Gastroesophageal sphincter (tissue), 4 donors: ENCODE data around the gene VGLL2. TPM values are rescaled to one million over a fixed set of nuclear protein-coding genes. Genes with fewer than 3 reads are reported as not detected.

Source experiments
- ATAC-seq: fragments of 150-250 bp; one replicate; pipeline ENCODE4 v1.9.1; 2016; ENCODE audit warnings: mild to moderate bottlenecking, moderate library complexity
- H3K27ac ChIP-seq, 4 donors: fragments of 200-600 bp; sonication (generic) in 3 of 4; 1 replicate in 3 of 4; 2 replicates in 1 of 4; pipeline ENCODE4 v1.5.1; 2016 to 2019
- H3K27me3 ChIP-seq: fragments of 200-600 bp; sonication (generic); one replicate; pipeline ENCODE4 v1.5.1; 2019
- H3K36me3 ChIP-seq, 2 donors: fragments of 200-600 bp; sonication (generic); one replicate each; pipeline ENCODE4 v1.5.1; 2019; ENCODE audit warnings: control low read depth in 1 of 2
- H3K4me1 ChIP-seq, 3 donors: fragments of 200-600 bp; sonication (generic); 1 replicate in 2 of 3; 2 replicates in 1 of 3; pipeline ENCODE4 v1.5.1; 2016 to 2019; ENCODE audit warnings: control low read depth in 2 of 3
- H3K4me3 ChIP-seq, 2 donors: fragments of 200-600 bp; sonication (generic); one replicate each; pipeline ENCODE4 v1.5.1; 2019; ENCODE audit warnings: mild to moderate bottlenecking in 1 of 2, moderate library complexity in 1 of 2
- H3K9me3 ChIP-seq, 3 donors: fragments of 200-600 bp; sonication (generic); one replicate each; pipeline ENCODE4 v1.5.1; 2017 to 2019; ENCODE audit warnings: control low read depth in 2 of 3
- EP300 ChIP-seq: sonication (generic); formaldehyde crosslinking; IDR thresholded peaks from one replicate; pipeline ENCODE4 v1.6.1; 2017; ENCODE audit warnings: antibody characterized with exemption, mild to moderate bottlenecking
- POLR2A ChIP-seq, 2 donors: fragments of 450-650 bp; IDR thresholded peaks; one replicate each; pipeline ENCODE4 v1.6.1; 2017; ENCODE audit warnings: antibody characterized with exemption in 2 of 2, mild to moderate bottlenecking in 2 of 2, moderate library complexity in 1 of 2
- POLR2AphosphoS5 ChIP-seq: sonication (generic); formaldehyde crosslinking; IDR thresholded peaks from one replicate; pipeline ENCODE4 v1.6.1; 2017; ENCODE audit warnings: antibody characterized with exemption
- WGBS, 2 donors: methylation state at CpG; one replicate each; pipeline ENCODE4 v1.1.5; 2018; ENCODE audit warnings: low coverage in 1 of 2; 5-methylcytosine and 5-hydroxymethylcytosine counted together
- total RNA-seq, 4 donors: library from RNA; depleted of rRNA; stranded (reverse); fragments of >200 nt; gene quantifications; one replicate each; pipeline ENCODE4 v1.1.0, GENCODE V29; 2016
- TF ChIP-seq, protein P1 (sequence below), 4 experiments: fragments of 200-600 bp in 2 of 4; fragments of 450-650 bp in 2 of 4; sonication (generic) in 1 of 4; IDR thresholded peaks; one replicate each; pipeline ENCODE4 v1.5.1; 2017 to 2019; ENCODE audit warnings: antibody characterized with exemption in 4 of 4, mild to moderate bottlenecking in 2 of 4, moderate library complexity in 2 of 4

Gene VGLL2
- total RNA-seq, 4 donors from 2014 or later, result not detected

DNA sequence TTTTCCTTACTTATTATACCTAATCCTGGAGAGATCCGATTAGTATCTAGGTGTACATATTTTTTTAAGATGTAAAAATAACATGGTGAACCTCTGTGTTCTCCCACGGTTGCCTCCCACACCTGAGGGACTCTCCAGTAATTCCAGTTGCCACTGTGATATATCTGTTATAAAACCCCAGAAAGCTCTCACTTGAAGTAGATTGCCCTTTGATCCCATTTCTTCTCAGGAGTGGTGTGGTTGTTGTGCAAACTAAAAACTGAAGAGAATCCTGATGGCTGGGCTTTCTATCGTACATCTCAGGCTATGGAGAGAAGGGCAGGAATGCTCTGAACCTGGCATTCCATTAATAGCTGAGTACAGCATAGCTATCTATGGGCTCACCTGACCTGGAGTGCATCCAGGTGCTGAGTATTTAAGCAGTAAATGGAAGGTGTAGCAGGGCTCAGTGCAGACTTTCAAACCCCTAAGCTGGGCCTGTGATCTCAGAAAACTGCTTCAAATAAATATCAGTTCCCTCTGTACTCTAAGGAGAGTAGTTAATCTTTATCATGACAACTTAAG, 41.0 kb downstream of the VGLL2 start:
- TF ChIP-seq POLR2AphosphoS5 (no peak), POLR2A (IDR thresholded peaks at IDR 0.05) (no peak), EP300 (no peak)
- TF ChIP-seq, protein P1, sequence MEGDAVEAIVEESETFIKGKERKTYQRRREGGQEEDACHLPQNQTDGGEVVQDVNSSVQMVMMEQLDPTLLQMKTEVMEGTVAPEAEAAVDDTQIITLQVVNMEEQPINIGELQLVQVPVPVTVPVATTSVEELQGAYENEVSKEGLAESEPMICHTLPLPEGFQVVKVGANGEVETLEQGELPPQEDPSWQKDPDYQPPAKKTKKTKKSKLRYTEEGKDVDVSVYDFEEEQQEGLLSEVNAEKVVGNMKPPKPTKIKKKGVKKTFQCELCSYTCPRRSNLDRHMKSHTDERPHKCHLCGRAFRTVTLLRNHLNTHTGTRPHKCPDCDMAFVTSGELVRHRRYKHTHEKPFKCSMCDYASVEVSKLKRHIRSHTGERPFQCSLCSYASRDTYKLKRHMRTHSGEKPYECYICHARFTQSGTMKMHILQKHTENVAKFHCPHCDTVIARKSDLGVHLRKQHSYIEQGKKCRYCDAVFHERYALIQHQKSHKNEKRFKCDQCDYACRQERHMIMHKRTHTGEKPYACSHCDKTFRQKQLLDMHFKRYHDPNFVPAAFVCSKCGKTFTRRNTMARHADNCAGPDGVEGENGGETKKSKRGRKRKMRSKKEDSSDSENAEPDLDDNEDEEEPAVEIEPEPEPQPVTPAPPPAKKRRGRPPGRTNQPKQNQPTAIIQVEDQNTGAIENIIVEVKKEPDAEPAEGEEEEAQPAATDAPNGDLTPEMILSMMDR (IDR thresholded peaks at IDR 0.05), result no peak
- WGBS, 2 donors, result 55 to 72% methylated on average over 3 of the region's 3 CpGs
- no peak overlapping the region for H3K27ac ChIP-seq
- no peaks in the 10 kb centered on the region for H3K9me3 ChIP-seq
- no peaks in the 10 kb centered on the region for H3K27me3 ChIP-seq
- H3K4me3 ChIP-seq, result no peak overlapping the region
- no peaks in the 10 kb centered on the region for H3K4me1 ChIP-seq
- H3K36me3 ChIP-seq, result no peaks in the 10 kb centered on the region
- no peak for ATAC-seq

DNA sequence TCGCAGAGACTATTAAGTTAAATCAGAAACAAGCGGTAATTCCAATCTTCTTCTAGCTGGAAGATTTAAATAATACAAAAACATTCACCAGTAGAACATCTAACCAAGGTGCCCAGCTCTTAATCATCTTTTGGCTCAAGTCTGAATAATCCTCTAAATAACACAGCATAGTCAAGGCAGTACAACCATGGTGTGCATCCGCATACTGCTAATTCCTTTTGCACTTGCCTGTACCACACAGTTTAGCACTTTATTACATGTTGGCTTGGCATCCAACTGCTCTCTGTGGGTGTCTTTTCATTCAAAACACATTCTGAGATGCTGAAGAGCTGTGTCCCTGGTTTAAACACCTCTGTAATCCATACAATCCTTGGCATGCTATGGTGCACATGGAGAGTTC, 42.3 kb downstream of the VGLL2 start:
- Histone ChIP-seq H3K27ac (no peak overlapping the region), H3K4me1 (no peaks in the 10 kb centered on the region), H3K27me3 (no peaks in the 10 kb centered on the region), H3K4me3 (no peak overlapping the region), H3K36me3 (no peaks in the 10 kb centered on the region), H3K9me3 (no peaks in the 10 kb centered on the region)
- no peak for ATAC-seq
- WGBS, 2 donors, result 69 to 96% methylated on average over 3 of the region's 3 CpGs
- TF ChIP-seq EP300 (no peak), POLR2A (IDR thresholded peaks at IDR 0.05) (no peak), POLR2AphosphoS5 (no peak)
- TF ChIP-seq, protein P1 (IDR thresholded peaks at IDR 0.05), result no peak

DNA sequence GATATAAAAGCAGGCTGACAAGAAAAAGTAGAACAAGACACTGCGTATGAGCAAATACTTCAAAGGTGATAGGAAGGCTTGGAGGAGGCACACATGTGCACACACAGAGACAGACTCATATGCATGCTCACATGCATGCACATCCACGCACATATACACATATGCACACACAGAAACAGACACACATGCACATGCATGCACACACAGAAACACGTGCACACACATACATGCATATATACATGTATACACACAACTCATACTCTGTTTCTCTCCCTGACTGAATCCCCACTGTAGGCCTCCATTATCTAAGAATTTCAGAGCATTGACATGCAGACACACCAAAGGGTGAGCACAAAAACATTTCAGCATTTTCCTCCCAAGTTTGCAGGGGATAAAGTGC, 43.7 kb downstream of the VGLL2 start:
- Histone ChIP-seq H3K27ac (no peak overlapping the region), H3K9me3 (no peaks in the 10 kb centered on the region), H3K27me3 (no peaks in the 10 kb centered on the region), H3K36me3 (no peaks in the 10 kb centered on the region), H3K4me3 (no peak overlapping the region), H3K4me1 (no peaks in the 10 kb centered on the region)
- TF ChIP-seq POLR2A (IDR thresholded peaks at IDR 0.05) (no peak), EP300 (no peak), POLR2AphosphoS5 (no peak)
- TF ChIP-seq, protein P1 (IDR thresholded peaks at IDR 0.05), result no peak
- 56 to 63% methylated on average over 2 to 3 of the region's 3 CpGs for WGBS, 2 donors
- no peak for ATAC-seq

DNA sequence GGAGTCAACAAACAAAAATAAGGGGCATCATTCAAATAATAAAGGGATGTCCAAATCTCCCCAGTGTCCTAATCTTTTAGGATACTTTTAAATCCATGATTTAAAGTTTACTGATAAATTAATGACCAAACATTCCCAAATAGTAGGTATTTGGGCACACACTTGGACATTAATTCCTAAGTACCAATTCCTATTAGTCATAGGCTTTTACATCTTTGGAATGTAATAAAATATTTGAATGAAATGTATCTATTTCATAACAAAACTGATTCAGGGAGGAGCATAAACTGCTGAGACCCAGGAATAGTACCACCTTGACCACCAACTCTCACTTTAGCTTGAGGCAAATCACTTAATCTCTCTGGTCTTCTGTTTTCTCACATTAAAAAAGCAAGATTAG, 44.3 kb downstream of the VGLL2 start:
- no peaks in the 10 kb centered on the region for H3K27me3 ChIP-seq
- no peak for ATAC-seq
- no peaks in the 10 kb centered on the region for H3K9me3 ChIP-seq
- no peak overlapping the region for H3K4me3 ChIP-seq
- H3K27ac ChIP-seq, result no peak overlapping the region
- no peak for TF ChIP-seq EP300
- TF ChIP-seq POLR2A (IDR thresholded peaks at IDR 0.05), result no peak
- TF ChIP-seq POLR2AphosphoS5, result no peak
- TF ChIP-seq, protein P1 (IDR thresholded peaks at IDR 0.05), result no peak
- no peaks in the 10 kb centered on the region for H3K36me3 ChIP-seq
- no peaks in the 10 kb centered on the region for H3K4me1 ChIP-seq

DNA sequence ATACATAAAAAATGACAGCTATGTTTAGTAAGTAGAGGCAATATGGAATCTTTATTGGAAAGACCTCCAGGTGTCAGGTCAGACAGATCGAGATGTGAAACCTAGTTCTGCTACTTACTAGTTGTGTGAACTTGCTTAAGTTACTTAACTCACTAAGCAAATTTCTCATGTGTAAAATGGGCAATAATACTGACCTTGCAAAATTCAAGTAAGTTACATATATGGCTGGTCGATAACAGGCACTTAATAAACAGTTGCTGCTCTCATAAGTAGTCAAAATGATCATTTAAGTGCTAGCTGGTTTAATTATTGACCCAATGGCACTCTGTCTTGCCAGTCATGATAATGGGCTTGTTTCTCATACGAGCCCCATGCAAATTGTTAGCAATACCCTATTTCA, 46.0 kb downstream of the VGLL2 start:
- WGBS, 2 donors, result 74 to 76% methylated on average over 3 of the region's 3 CpGs
- TF ChIP-seq POLR2A (IDR thresholded peaks at IDR 0.05) (no peak), EP300 (no peak), POLR2AphosphoS5 (no peak)
- TF ChIP-seq, protein P1 (IDR thresholded peaks at IDR 0.05), result no peak
- Histone ChIP-seq H3K4me1 (no peaks in the 10 kb centered on the region), H3K4me3 (no peak overlapping the region), H3K9me3 (no peaks in the 10 kb centered on the region), H3K27me3 (no peaks in the 10 kb centered on the region), H3K36me3 (no peaks in the 10 kb centered on the region), H3K27ac (no peak overlapping the region)
- ATAC-seq, result no peak
